ENCODE results near the gene APBA1.

GRCh38 chr9:69495296-69495695, 176.9 kb downstream of the APBA1 start:
- TF ChIP-seq CTCF (IDR thresholded peaks at IDR 0.05; ENCODE audit: extremely low read depth in 1 of 2, insufficient read depth in 1 of 2, low read depth in 1 of 2, low read length in 2 of 2) (no peak), JUN (IDR thresholded peaks at IDR 0.05; ENCODE audit: borderline replicate concordance, insufficient read depth, insufficient read length, low read depth) (no peak), POLR2A (IDR thresholded peaks at IDR 0.05; ENCODE audit: low read depth, low read length) (no peak), POLR2AphosphoS5 (IDR thresholded peaks at IDR 0.05; ENCODE audit: insufficient read depth, low read depth, low read length) (no peak), MAX (IDR thresholded peaks at IDR 0.05; ENCODE audit: insufficient read depth, insufficient read length) (no peak), FOS (IDR thresholded peaks at IDR 0.05; ENCODE audit: borderline replicate concordance, insufficient read depth, low read length) (no peak), MYC (IDR thresholded peaks at IDR 0.05; ENCODE audit: low read depth, low read length) (no peak)
